GM10266 (cell line): Measurements from ENCODE around the gene SLC15A3.

Experiments used
- DNase-seq: peaks from one replicate; pipeline ENCODE4 v3.0.0; 2012; ENCODE audit errors: extremely low spot score
- TF ChIP-seq, protein P1 (sequence below): IDR thresholded peaks from 2 replicates; pipeline ENCODE4 v1.5.1; 2012; ENCODE audit warnings: mild to moderate bottlenecking, low read depth; ENCODE audit not compliant: control insufficient read depth, insufficient read depth; ENCODE audit errors: missing control alignments

SLC15A3 gene

DNA sequence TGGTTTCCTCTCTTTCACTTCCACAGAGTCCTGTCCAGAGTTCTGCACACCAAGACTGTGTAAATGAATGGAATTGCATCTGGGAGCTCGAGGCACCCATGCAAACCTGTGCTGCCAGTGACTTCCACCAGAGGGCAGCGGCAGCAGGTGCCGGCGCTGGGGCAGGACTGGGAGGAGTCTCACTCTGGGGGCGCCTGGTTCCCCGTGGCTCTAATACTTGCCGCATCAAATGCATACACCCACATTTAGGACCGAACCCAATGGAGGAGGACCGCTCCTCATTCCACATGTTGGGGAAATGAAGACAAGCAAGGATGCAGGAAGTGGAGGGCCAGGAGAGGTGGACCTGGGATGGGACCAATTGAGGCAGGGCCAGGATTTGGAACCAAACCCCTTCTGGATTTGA is 18.4 kb upstream of the SLC15A3 start:
- peak; percentile 79 for DNase-seq

DNA sequence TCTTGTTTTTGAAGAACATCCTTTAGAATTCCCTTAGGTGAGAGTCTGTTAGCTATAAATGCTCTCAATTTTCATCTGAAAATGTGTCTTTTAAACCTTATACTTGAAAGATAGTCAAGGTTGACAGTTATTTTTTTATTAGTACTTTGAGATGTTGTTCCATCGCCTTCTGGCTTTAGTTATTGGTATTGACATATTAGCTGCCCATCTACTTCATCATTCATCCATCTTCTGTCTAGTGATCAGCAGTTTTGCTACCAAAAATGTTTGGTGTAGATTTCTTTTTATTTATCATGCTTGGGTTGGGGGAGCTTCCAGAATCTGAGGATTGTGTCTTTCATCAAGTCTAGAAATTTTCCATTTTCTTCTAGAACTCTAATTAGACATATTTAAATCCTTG is 16.2 kb upstream of the SLC15A3 start:
- TF ChIP-seq, protein P1, sequence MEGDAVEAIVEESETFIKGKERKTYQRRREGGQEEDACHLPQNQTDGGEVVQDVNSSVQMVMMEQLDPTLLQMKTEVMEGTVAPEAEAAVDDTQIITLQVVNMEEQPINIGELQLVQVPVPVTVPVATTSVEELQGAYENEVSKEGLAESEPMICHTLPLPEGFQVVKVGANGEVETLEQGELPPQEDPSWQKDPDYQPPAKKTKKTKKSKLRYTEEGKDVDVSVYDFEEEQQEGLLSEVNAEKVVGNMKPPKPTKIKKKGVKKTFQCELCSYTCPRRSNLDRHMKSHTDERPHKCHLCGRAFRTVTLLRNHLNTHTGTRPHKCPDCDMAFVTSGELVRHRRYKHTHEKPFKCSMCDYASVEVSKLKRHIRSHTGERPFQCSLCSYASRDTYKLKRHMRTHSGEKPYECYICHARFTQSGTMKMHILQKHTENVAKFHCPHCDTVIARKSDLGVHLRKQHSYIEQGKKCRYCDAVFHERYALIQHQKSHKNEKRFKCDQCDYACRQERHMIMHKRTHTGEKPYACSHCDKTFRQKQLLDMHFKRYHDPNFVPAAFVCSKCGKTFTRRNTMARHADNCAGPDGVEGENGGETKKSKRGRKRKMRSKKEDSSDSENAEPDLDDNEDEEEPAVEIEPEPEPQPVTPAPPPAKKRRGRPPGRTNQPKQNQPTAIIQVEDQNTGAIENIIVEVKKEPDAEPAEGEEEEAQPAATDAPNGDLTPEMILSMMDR = no peak
- no peak for DNase-seq

More for the DNA sequence above, 18.4 kb upstream of the SLC15A3 start:
- TF ChIP-seq, protein P1 = peak; percentile 93

DNA sequence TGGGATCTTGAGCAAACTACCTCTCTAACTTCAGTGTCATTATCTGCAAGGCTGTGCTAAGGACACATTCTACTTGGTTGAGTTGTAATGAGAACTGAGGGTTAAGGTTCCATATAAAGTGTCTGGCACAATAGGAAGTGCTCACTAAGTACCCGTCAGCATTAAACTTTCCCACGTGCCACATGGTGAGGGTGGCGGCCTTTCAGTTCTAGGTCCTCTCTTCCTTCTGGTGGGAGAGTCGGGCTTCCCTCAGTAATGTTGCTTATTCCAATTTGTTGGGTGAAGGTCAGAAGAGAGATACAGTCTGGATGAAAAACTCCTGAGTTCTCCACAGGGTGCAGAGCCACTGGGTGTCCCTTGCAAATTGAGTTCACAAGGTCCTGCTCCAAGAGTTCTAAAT is 14.9 kb upstream of the SLC15A3 start:
- DNase-seq = no peak
- TF ChIP-seq, protein P1 = no peak

DNA sequence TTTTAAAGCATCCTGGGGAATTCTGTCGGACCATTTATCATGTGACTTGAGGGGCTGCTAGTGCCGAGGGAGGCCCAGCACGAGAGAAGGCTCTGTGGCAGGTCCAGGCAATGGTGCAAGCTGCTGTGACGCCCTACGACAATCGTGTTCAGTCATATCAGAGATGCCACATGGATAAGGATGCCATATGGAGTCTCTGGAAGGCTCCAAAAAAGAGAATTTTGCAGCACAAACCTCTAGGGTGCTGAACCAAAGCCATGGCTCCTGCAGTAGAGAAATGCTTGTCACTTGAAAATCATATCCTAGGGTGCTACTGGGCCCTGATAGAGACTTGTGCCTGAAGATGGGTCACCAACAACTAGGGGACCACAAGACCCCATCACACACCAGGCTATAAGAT is 12.8 kb upstream of the SLC15A3 start:
- TF ChIP-seq, protein P1 = no peak
- DNase-seq = no peak

DNA sequence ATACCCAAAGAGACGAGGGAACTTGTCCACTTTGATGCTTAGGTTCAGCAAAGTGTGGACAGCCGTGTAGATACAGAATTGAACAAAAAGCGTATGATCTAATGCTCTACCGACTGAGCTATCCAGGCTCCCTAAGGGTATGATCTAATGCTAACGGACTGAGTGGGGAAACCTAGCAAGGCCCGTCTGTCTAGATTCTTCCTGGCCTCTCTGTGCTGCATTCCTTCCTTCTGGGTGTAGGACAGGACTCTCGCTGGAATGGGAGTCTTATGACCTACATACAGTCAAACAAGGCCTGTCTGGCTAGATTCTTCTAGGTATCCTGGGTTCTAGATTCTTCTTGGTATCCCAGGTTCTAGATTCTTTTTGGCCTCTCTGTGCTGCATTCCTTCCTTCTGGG is 8.4 kb upstream of the SLC15A3 start:
- no peak for DNase-seq
- TF ChIP-seq, protein P1 = no peak

DNA sequence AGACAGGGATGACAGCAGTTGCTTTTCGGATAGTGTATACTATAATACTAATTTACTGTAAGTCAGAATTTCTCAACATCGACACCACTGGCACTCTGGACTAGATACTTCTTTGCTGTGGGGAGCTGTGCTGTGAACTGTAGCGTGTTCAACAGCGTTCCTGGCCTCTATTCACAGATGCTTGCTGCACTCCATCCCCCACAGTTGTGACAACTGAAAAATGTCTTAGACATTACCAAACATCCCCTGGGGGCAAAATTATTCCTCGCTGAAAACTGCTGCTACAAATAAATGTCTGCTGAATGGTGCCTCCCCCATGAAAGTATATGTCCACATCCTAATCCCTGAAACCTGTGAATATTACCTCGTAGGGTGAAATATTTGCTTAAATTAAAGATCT is 7.5 kb upstream of the SLC15A3 start:
- no peak for DNase-seq
- TF ChIP-seq, protein P1 = no peak

DNA sequence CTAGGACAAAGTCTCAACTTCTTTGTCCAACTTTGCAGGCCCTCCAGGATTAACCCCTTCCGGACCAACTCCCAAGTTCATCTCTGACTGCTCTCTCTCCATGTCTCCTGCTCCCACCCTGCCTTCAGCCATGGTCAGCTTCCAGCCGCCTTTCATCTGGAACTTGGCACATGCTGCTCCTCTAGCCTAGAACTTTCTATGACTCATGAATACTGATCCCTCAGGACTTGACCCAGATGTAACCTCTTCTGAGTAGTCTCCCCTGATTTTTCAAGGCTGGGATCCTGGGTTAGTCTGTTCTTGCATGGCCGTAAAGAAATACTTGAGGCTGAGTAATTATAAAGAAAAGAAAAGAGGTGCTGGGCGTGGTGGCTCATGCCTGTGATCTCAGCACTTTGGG is 5.2 kb upstream of the SLC15A3 start:
- DNase-seq = no peak
- TF ChIP-seq, protein P1 = no peak

DNA sequence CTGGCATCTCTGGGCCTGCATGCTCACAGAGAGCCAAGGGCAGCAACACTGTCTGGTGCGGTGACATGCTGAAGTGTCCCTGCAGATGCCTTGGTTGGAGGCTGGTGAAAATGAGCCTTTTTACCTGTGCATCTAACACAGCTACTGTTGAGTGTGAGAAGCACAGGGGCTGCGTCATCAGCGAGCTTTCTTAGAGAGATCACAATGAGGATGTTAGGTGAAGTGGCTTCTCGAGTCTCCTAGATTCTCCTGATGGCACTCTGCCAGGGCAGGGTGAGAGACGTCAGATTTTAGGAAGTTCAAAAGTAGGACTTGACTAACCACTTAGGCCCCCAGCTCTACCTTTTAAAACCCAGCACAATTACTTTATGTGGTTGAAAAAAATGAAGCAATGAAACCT is 3.6 kb upstream of the SLC15A3 start:
- TF ChIP-seq, protein P1 = no peak
- no peak for DNase-seq
